ENCODE results near the gene BMP2K. TPM values are rescaled to one million over a fixed set of nuclear protein-coding genes. Genes with fewer than 3 reads are reported as not detected.

Gene BMP2K
- total and polyA plus RNA-seq, 2 experiments from 2014 or later, result 8.2 to 32.5 TPM

DNA sequence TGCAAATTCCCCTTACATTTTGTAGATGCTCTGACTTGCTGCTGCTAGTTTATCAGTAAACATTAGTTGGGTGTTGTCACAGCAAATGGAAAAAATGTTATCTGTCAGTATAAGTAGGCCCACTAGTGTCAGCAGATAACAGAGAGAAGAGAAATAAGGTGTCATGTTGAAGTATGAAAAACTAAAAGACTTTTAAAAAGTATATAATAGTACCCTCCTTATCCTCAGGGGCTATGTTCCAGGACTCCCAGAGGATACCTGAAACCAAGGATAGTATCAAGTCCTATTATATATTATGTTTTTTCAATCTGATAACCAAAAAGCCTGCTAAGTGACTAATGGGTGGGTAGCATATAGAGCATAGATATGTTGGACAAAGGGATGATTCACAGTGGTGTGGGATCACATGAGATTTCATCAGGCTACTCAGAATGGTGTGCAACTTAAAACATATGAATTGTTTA lies 11.6 kb upstream of the BMP2K start (continued):
- TF ChIP-seq, protein P1, sequence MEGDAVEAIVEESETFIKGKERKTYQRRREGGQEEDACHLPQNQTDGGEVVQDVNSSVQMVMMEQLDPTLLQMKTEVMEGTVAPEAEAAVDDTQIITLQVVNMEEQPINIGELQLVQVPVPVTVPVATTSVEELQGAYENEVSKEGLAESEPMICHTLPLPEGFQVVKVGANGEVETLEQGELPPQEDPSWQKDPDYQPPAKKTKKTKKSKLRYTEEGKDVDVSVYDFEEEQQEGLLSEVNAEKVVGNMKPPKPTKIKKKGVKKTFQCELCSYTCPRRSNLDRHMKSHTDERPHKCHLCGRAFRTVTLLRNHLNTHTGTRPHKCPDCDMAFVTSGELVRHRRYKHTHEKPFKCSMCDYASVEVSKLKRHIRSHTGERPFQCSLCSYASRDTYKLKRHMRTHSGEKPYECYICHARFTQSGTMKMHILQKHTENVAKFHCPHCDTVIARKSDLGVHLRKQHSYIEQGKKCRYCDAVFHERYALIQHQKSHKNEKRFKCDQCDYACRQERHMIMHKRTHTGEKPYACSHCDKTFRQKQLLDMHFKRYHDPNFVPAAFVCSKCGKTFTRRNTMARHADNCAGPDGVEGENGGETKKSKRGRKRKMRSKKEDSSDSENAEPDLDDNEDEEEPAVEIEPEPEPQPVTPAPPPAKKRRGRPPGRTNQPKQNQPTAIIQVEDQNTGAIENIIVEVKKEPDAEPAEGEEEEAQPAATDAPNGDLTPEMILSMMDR (conservative IDR thresholded peaks at IDR 0.05; ENCODE audit: low read depth in 2 of 2), result no peak
- no peak for TF ChIP-seq ZNF114 (CRISPR knock-in tag; IDR thresholded peaks at IDR 0.05)

DNA sequence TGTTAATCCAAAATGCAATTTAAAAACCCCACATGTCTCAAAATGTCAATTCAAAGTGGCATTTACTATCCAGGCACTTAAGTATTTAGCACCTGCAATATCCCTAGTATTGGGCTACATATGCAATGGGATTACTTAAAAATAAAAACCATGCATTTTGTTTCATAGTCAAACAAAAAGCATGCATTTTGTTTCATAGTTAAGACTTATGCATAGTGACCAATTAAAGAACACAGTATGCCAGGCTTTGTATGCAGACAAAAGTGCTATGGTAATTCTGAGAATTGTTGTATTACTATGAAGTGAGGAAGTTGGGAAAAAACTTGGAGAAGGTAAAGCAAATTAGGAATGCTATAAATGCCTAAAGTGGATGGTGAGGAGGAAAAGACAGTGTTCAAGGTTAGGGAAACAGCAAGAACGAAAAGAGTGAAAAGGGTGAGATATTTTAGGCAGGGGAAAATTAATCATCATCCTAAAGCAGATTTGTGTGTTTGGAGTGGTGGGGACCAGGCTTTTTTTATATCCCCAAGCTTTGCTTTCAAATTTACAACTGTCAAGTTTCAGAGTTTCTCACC lies 10.6 kb upstream of the BMP2K start:
- Mint-ChIP-seq H3K36me3 (ENCODE audit: low read depth) (no peaks in the 10 kb centered on the region), H3K27me3 (ENCODE audit: insufficient read depth, low read depth, poor library complexity) (no peaks in the 10 kb centered on the region), H3K27ac (peak overlapping the region; percentile 19; the same call in 1 of the 2 replicates), H3K9me3 (no peaks in the 10 kb centered on the region), H3K4me1 (peaks cover 6% of the 10 kb centered on the region; the same call in 2 of the 3 replicates), H3K4me3 (no peak overlapping the region)
- Histone ChIP-seq H3K4me3 (no peak overlapping the region), H3K4me1 (ENCODE audit: insufficient read depth) (peaks cover 12% of the 10 kb centered on the region), H3K4me2 (no peak overlapping the region), H3K27me3 (ENCODE audit: insufficient read depth) (no peaks in the 10 kb centered on the region), H4K20me1 (replicated peaks; ENCODE audit: insufficient read depth) (no peaks in the 10 kb centered on the region), H3K36me3 (ENCODE audit: insufficient read depth) (no peaks in the 10 kb centered on the region), H3K27ac (ENCODE audit: low read depth) (no peak overlapping the region), H3K79me2 (replicated peaks; ENCODE audit: insufficient read depth) (no peaks in the 10 kb centered on the region), H3F3A (replicated peaks; ENCODE audit: low read depth) (no peaks in the 10 kb centered on the region), H3K9me2 (ENCODE audit: insufficient read depth) (no peaks in the 10 kb centered on the region), H2AFZ (no peak overlapping the region)
- no peak for DNase-seq (ENCODE audit: low spot score)
- no peak for ATAC-seq
- no peak for TF ChIP-seq CREB1 (CRISPR knock-in tag; IDR thresholded peaks at IDR 0.05; ENCODE audit: low read depth)
- TF ChIP-seq, protein P2, sequence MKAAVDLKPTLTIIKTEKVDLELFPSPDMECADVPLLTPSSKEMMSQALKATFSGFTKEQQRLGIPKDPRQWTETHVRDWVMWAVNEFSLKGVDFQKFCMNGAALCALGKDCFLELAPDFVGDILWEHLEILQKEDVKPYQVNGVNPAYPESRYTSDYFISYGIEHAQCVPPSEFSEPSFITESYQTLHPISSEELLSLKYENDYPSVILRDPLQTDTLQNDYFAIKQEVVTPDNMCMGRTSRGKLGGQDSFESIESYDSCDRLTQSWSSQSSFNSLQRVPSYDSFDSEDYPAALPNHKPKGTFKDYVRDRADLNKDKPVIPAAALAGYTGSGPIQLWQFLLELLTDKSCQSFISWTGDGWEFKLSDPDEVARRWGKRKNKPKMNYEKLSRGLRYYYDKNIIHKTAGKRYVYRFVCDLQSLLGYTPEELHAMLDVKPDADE (IDR thresholded peaks at IDR 0.05), result no peak
- TF ChIP-seq NANOG (IDR thresholded peaks at IDR 0.05; ENCODE audit: borderline replicate concordance), result no peak
- TF ChIP-seq EZH2 (IDR thresholded peaks at IDR 0.05; ENCODE audit: low read depth, unreplicated experiment), result no peak
- no peak for TF ChIP-seq ZNF114 (CRISPR knock-in tag; IDR thresholded peaks at IDR 0.05)
- TF ChIP-seq STAT1 (IDR thresholded peaks at IDR 0.05; ENCODE audit: unreplicated experiment), result no peak
- no peak for TF ChIP-seq JUNB (IDR thresholded peaks at IDR 0.05; ENCODE audit: unreplicated experiment)
- TF ChIP-seq, protein P3, sequence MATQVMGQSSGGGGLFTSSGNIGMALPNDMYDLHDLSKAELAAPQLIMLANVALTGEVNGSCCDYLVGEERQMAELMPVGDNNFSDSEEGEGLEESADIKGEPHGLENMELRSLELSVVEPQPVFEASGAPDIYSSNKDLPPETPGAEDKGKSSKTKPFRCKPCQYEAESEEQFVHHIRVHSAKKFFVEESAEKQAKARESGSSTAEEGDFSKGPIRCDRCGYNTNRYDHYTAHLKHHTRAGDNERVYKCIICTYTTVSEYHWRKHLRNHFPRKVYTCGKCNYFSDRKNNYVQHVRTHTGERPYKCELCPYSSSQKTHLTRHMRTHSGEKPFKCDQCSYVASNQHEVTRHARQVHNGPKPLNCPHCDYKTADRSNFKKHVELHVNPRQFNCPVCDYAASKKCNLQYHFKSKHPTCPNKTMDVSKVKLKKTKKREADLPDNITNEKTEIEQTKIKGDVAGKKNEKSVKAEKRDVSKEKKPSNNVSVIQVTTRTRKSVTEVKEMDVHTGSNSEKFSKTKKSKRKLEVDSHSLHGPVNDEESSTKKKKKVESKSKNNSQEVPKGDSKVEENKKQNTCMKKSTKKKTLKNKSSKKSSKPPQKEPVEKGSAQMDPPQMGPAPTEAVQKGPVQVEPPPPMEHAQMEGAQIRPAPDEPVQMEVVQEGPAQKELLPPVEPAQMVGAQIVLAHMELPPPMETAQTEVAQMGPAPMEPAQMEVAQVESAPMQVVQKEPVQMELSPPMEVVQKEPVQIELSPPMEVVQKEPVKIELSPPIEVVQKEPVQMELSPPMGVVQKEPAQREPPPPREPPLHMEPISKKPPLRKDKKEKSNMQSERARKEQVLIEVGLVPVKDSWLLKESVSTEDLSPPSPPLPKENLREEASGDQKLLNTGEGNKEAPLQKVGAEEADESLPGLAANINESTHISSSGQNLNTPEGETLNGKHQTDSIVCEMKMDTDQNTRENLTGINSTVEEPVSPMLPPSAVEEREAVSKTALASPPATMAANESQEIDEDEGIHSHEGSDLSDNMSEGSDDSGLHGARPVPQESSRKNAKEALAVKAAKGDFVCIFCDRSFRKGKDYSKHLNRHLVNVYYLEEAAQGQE (IDR thresholded peaks at IDR 0.05; ENCODE audit: unreplicated experiment), result no peak
- TF ChIP-seq, protein P1 (conservative IDR thresholded peaks at IDR 0.05; ENCODE audit: low read depth in 2 of 2), result no peak

Measured in GM23338 (cell line).